H7 (cell line): Measurements from ENCODE around the gene SLC4A8. TPM values are rescaled to one million over a fixed set of nuclear protein-coding genes. Genes with fewer than 3 reads are reported as not detected.
"Not testable (repeated sequence)": the region's sequence is repeated elsewhere in the genome, so short reads cannot be mapped to it uniquely, and the experiment has no call there.

Experiments used
- DNase-seq: peaks from one replicate; pipeline ENCODE4 v3.0.0; 2012
- H3K27me3 ChIP-seq: 2 replicates; pipeline ENCODE4 v1.6.0; 2011; ENCODE audit warnings: mild to moderate bottlenecking, low read length; ENCODE audit not compliant: control insufficient read depth, insufficient read depth
- H3K36me3 ChIP-seq: replicated peaks from 2 replicates; pipeline ENCODE4 v1.5.1; 2011; ENCODE audit warnings: low read length; ENCODE audit not compliant: control insufficient read depth, insufficient read depth
- H3K4me3 ChIP-seq: 2 replicates; pipeline ENCODE4 v1.5.1; 2011; ENCODE audit warnings: low read depth, mild to moderate bottlenecking, control low read depth, low read length, moderate library complexity; ENCODE audit not compliant: insufficient read depth
- total RNA-seq: library from RNA; depleted of rRNA; stranded (reverse); fragments of >200 nt; shearing (Covaris generic); gene quantifications from 2 replicates; pipeline ENCODE4 v1.2.3, GENCODE V29; 2014

SLC4A8 gene
- total RNA-seq, 1 experiment from 2014 or later, result 3.9 TPM

- DNase-seq, result no peak
- Histone ChIP-seq H3K36me3 (no peaks in the 10 kb centered on the region), H3K4me3 (no peak overlapping the region), H3K27me3 (peaks cover 2% of the 10 kb centered on the region; the same call in 1 of the 2 replicates)
These were observed 5.7 kb downstream of the SLC4A8 start for GRCh38 chr12:51430196-51430895.

GRCh38 chr12:51432921-51433320 is 8.3 kb downstream of the SLC4A8 start:
- DNase-seq, result no peak
- Histone ChIP-seq H3K27me3 (no peaks in the 10 kb centered on the region), H3K4me3 (no peak overlapping the region), H3K36me3 (no peaks in the 10 kb centered on the region)

- Histone ChIP-seq H3K4me3 (no peak overlapping the region), H3K36me3 (no peaks in the 10 kb centered on the region), H3K27me3 (no peaks in the 10 kb centered on the region)
- DNase-seq, result no peak
These were observed 9.7 kb downstream of the SLC4A8 start for GRCh38 chr12:51434305-51434704.

- no peak for DNase-seq
- Histone ChIP-seq H3K36me3 (no peaks in the 10 kb centered on the region), H3K27me3 (no peaks in the 10 kb centered on the region), H3K4me3 (no peak overlapping the region)
These were observed 12.8 kb downstream of the SLC4A8 start for GRCh38 chr12:51437431-51437830.

- Histone ChIP-seq H3K36me3 (no peaks in the 10 kb centered on the region), H3K27me3 (no peaks in the 10 kb centered on the region), H3K4me3 (no peak overlapping the region)
- no peak for DNase-seq
These were observed 14.7 kb downstream of the SLC4A8 start for GRCh38 chr12:51439330-51439729.

- Histone ChIP-seq H3K27me3 (no peaks in the 10 kb centered on the region), H3K4me3 (no peak overlapping the region), H3K36me3 (no peaks in the 10 kb centered on the region)
- no peak for DNase-seq
These were observed 17.0 kb downstream of the SLC4A8 start for GRCh38 chr12:51441583-51441982.

GRCh38 chr12:51442324-51442723 is 17.7 kb downstream of the SLC4A8 start:
- no peak overlapping the region for H3K4me3 ChIP-seq
- H3K27me3 ChIP-seq, result no peaks in the 10 kb centered on the region
- H3K36me3 ChIP-seq, result no peaks in the 10 kb centered on the region
- DNase-seq, result no peak

- no peak for DNase-seq
- Histone ChIP-seq H3K27me3 (no peaks in the 10 kb centered on the region), H3K4me3 (no peak overlapping the region), H3K36me3 (no peaks in the 10 kb centered on the region)
These were observed 18.9 kb downstream of the SLC4A8 start for GRCh38 chr12:51443573-51443972.

- H3K27me3 ChIP-seq, result no peaks in the 10 kb centered on the region
- no peak for DNase-seq
- no peaks in the 10 kb centered on the region for H3K36me3 ChIP-seq
- no peak overlapping the region for H3K4me3 ChIP-seq
These were observed 24.1 kb downstream of the SLC4A8 start for GRCh38 chr12:51448618-51449256.

GRCh38 chr12:51449580-51450246 is 25.1 kb downstream of the SLC4A8 start:
- no peak for DNase-seq
- Histone ChIP-seq H3K36me3 (no peaks in the 10 kb centered on the region), H3K27me3 (no peaks in the 10 kb centered on the region), H3K4me3 (no peak overlapping the region)

- Histone ChIP-seq H3K4me3 (no peak overlapping the region), H3K36me3 (no peaks in the 10 kb centered on the region), H3K27me3 (no peaks in the 10 kb centered on the region)
- DNase-seq, result no peak
These were observed 25.7 kb downstream of the SLC4A8 start for GRCh38 chr12:51450333-51450732.

GRCh38 chr12:51450806-51451205 is 26.2 kb downstream of the SLC4A8 start:
- Histone ChIP-seq H3K27me3 (no peaks in the 10 kb centered on the region), H3K4me3 (no peak overlapping the region), H3K36me3 (no peaks in the 10 kb centered on the region)
- DNase-seq, result peak; percentile 32

GRCh38 chr12:51454016-51454415 is 29.4 kb downstream of the SLC4A8 start:
- not testable (repeated sequence) for H3K36me3 ChIP-seq, H3K4me3 ChIP-seq, H3K27me3 ChIP-seq, DNase-seq

- DNase-seq, H3K4me3 ChIP-seq, H3K36me3 ChIP-seq: not testable (repeated sequence)
These were observed 30.4 kb downstream of the SLC4A8 start for GRCh38 chr12:51455050-51455449.

GRCh38 chr12:51458635-51459034 is 34.0 kb downstream of the SLC4A8 start:
- DNase-seq, result no peak
- Histone ChIP-seq H3K36me3 (no peaks in the 10 kb centered on the region), H3K27me3 (no peaks in the 10 kb centered on the region), H3K4me3 (no peak overlapping the region)

More at GRCh38 chr12:51455050-51455449, 30.4 kb downstream of the SLC4A8 start:
- not testable (repeated sequence) for H3K27me3 ChIP-seq
